ENCODE data around the gene TSR2.

TSR2 gene

GRCh38 chrX:54452920-54453319, 12.7 kb downstream of the TSR2 start:
- peak; percentile 86 for ATAC-seq
- no peak for TF ChIP-seq ISL1 (CRISPR knock-in tag; IDR thresholded peaks at IDR 0.05)
- TF ChIP-seq CREB5 (CRISPR knock-in tag; IDR thresholded peaks at IDR 0.05; ENCODE audit: low read depth), result no peak
- no peak for TF ChIP-seq ARNTL (CRISPR knock-in tag; IDR thresholded peaks at IDR 0.05; ENCODE audit: borderline replicate concordance, low read depth)
- TF ChIP-seq POU6F1 (CRISPR knock-in tag; IDR thresholded peaks at IDR 0.05; ENCODE audit: borderline replicate concordance, low read depth), result no peak
- no peak for TF ChIP-seq ESRRG (CRISPR knock-in tag; IDR thresholded peaks at IDR 0.05)
- no peak for TF ChIP-seq ZC3H10 (CRISPR knock-in tag; IDR thresholded peaks at IDR 0.05)

GRCh38 chrX:54470054-54470760, 30.0 kb downstream of the TSR2 start:
- ATAC-seq, result no peak
- TF ChIP-seq OSR1 (CRISPR knock-in tag; IDR thresholded peaks at IDR 0.05), result no peak
- no peak for TF ChIP-seq TCF4 (CRISPR knock-in tag; IDR thresholded peaks at IDR 0.05; ENCODE audit: borderline replicate concordance)
- no peak for TF ChIP-seq PPARA (CRISPR knock-in tag; IDR thresholded peaks at IDR 0.05; ENCODE audit: borderline replicate concordance)
- TF ChIP-seq SNAI2 (CRISPR knock-in tag; IDR thresholded peaks at IDR 0.05), result no peak
- no peak for TF ChIP-seq ZNF565 (CRISPR knock-in tag; conservative IDR thresholded peaks at IDR 0.05; ENCODE audit: low read depth)
- TF ChIP-seq GLIS3 (CRISPR knock-in tag; IDR thresholded peaks at IDR 0.05), result no peak
- no peak for TF ChIP-seq ESRRG (CRISPR knock-in tag; IDR thresholded peaks at IDR 0.05)
- no peak for TF ChIP-seq ZNF8 (CRISPR knock-in tag; IDR thresholded peaks at IDR 0.05)
- TF ChIP-seq PATZ1 (CRISPR knock-in tag; IDR thresholded peaks at IDR 0.05; ENCODE audit: borderline replicate concordance), result no peak

- TF ChIP-seq GLIS3 (CRISPR knock-in tag; IDR thresholded peaks at IDR 0.05) (no peak), PATZ1 (CRISPR knock-in tag; IDR thresholded peaks at IDR 0.05; ENCODE audit: borderline replicate concordance) (no peak), ARNTL (CRISPR knock-in tag; IDR thresholded peaks at IDR 0.05; ENCODE audit: borderline replicate concordance, low read depth) (no peak), OSR1 (CRISPR knock-in tag; IDR thresholded peaks at IDR 0.05) (no peak), ZNF8 (CRISPR knock-in tag; IDR thresholded peaks at IDR 0.05) (no peak), POU6F1 (CRISPR knock-in tag; IDR thresholded peaks at IDR 0.05; ENCODE audit: borderline replicate concordance, low read depth) (no peak), CSDC2 (CRISPR knock-in tag; IDR thresholded peaks at IDR 0.05) (no peak), ESRRG (CRISPR knock-in tag; IDR thresholded peaks at IDR 0.05) (no peak), TOX (CRISPR knock-in tag; IDR thresholded peaks at IDR 0.05; ENCODE audit: borderline replicate concordance) (no peak), RARB (CRISPR knock-in tag; IDR thresholded peaks at IDR 0.05) (no peak), BACH2 (CRISPR knock-in tag; IDR thresholded peaks at IDR 0.05; ENCODE audit: borderline replicate concordance) (no peak), TCF4 (CRISPR knock-in tag; IDR thresholded peaks at IDR 0.05; ENCODE audit: borderline replicate concordance) (no peak), SNAI2 (CRISPR knock-in tag; IDR thresholded peaks at IDR 0.05) (no peak), PPARA (CRISPR knock-in tag; IDR thresholded peaks at IDR 0.05; ENCODE audit: borderline replicate concordance) (no peak), ZNF565 (CRISPR knock-in tag; conservative IDR thresholded peaks at IDR 0.05; ENCODE audit: low read depth) (no peak), ZC3H10 (CRISPR knock-in tag; IDR thresholded peaks at IDR 0.05) (no peak)
- ATAC-seq, result peak; percentile 26; the same call in 2 of the 3 replicates
Observed at GRCh38 chrX:54473993-54474859, 34.0 kb downstream of the TSR2 start.
